Activated naive CD4-positive, alpha-beta T cell treated with anti-CD3 and anti-CD28 coated beads, Interleukin-2, amount 10 ng/mL, durations not matched to agents 5 hours and 36 hours (primary cell): ENCODE data around the gene JMJD8. TPM values are rescaled to one million over a fixed set of nuclear protein-coding genes. Genes with fewer than 3 reads are reported as not detected.

Experiments
- total RNA-seq, 2 experiments: library from RNA; stranded (reverse); gene quantifications; one replicate each; pipeline ENCODE4 v1.2.3, GENCODE V29; 2021

JMJD8 gene, protein sequence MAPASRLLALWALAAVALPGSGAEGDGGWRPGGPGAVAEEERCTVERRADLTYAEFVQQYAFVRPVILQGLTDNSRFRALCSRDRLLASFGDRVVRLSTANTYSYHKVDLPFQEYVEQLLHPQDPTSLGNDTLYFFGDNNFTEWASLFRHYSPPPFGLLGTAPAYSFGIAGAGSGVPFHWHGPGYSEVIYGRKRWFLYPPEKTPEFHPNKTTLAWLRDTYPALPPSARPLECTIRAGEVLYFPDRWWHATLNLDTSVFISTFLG
- 10 to 100 TPM; 30.3 to 31.4 TPM for total RNA-seq

DNA sequence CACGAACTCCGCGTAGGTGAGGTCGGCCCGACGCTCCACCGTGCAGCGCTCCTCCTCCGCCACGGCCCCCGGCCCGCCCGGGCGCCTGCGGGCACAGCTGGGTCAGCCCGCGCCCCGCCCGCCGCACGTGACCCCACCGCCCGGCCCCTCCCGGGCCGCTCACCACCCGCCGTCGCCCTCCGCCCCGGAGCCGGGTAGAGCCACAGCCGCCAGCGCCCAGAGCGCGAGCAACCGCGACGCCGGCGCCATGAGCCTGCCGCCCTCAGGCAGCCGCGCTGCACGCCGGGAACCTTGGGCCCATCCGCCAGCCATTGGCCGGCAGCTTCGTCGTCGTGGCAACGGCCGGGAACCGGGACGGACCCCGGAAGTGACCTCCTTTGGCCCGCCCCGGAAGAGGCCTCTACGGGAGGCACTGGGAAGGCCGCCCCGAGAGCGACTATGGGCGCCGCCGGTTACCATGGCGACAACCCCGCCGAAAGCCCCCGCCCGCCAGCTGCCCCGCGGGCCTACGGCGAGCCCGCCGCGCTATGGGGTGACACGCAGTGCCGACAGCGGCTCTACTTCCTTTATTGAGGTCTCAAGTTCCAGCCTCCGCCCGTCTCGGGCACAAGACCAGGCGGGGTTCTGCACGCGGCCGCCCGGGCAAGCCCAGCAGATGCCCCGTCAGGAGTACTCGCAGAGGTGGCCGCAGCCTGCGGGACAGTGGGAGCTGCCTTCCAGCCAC, at the start of gene JMJD8:
TSS of gene JMJD8 (minus strand) at position 264 of the 724 bp plus-strand sequence. CDS start at position 249, 15 bp downstream.

GRCh38 chr16:726438-727290, 42.5 kb upstream of the JMJD8 start, which contains the start of the genes CCDC78 and HAGHL:
Gene CCDC78 (minus strand): TSS chr16:726443. CDS start chr16:726367, 76 bp downstream.
Gene HAGHL (plus strand): TSS chr16:727106. CDS start chr16:727510, 404 bp downstream.

DNA sequence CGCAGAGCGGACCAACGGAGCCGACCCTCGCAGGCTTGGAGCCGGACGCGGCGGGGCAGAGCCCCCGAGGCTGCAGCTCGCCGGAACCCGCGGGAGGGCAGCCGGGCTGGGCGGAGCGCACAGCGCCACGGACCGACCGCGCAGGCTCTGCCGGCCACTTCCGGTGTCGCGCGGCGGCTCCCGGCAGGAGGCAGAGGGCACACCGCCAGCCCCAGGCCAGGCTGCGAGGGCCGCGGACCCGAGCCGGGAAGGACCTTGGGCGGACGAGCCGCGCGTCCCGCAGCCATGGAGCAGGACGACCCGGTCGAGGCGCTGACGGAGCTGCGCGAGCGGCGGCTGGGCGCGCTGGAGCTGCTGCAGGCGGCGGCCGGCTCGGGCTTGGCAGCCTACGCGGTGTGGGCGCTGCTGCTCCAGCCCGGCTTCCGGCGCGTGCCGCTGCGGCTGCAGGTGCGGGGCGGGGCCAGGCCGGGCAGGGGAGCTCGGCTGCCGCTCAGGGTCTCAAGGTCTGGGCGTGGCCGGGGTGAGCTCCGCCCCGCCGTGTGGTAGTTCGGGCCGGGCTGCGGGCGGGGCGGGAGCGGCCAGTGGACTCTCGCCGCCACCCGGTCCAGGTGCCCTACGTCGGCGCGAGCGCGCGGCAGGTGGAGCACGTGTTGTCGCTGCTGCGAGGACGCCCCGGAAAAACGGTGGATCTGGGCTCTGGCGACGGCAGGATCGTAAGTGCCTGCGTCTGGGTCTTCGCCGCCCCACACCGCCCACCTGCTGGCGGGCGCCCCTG, 37.0 kb upstream of the JMJD8 start, which contains the start of gene ANTKMT:
TSS of gene ANTKMT (plus strand) at position 157 of the 775 bp plus-strand sequence. CDS start at position 286, 129 bp downstream.

DNA sequence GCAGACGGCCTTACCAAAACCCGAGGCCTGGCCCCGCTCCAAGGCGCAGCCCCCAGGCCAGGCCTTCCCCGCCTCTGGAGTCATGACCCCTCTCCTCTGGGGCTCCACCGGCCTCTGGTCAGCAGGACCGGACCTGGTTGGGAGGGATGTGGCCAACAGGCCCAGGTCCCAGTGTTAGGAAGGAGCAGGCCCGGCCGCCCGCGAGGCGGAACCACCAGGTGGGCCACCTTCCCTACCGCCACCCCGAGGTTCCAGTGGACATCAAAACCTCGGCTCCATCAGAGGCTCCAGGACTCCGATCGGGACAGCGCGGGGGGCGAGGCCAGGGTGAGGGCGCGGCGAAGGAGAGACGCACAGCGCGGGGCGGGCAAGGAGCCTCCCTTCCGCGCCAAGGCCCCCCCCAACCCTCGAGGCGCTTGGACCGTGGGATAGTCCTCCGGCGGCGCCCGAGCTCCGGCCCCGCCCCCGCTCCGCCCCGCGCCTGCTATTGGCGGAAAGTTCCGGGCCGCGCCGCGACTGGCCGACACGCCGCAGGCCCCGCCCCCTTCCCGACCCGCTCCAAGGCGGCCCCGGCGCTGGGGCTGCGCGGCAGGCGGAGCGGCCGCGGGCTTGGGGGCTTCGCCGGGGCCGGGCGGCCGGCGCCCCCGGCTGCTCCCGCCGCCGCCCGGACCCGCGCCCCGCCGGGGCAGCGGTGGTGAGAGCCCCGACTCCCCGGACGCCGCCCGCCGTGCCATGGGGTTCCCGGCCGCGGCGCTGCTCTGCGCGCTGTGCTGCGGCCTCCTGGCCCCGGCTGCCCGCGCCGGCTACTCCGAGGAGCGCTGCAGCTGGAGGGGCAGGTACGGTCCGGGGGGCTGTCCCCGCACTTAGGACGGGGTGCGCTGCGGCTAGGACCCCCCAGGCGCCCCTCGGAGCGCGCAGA, 30.7 kb upstream of the JMJD8 start, which contains the start of gene METRN:
TSS of gene METRN (plus strand) at position 561 of the 919 bp plus-strand sequence. CDS start at position 733, 172 bp downstream.

DNA sequence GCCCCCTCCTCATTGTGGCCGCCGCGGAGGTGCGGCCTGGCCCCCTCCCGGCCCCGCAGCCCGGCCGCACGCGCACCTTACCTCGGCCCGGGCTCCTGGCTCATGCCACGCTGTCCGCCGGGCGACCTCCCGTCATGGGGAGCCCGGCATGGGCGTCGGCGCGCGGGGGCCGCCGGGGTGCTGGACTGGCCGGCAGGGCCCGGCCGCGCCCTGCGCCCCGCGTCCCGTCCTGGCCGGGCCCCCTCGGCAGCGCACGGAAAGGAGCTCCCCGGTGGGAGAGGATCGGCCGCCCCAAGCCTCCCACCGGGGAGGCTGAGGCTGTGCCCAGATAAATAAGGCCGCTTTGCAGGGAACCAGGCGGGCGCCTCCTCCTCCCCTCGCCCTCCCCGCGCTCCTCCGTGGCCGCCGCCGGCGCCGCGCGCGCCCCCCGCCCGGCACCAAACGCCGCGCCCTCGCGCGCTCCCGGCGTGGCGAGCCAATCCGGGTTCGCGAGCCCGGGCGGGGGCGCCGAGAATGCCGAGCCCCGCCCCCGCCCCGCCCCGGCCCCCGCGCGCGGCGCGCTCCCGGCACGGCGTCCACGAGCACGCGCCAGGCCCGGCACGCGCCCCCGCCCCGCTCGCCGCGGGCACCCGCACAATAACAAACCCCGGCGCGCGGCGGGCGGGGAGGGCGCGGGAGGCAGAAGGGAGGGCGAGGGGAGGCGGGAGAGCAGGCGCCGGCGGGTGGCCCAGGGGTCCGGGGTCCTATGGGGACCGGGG, 21.5 kb upstream of the JMJD8 start, which contains the start of gene FBXL16:
TSS of gene FBXL16 (minus strand) at position 371 of the 758 bp plus-strand sequence. CDS start 8,396 bp downstream, outside the sequence.

GRCh38 chr16:679814-680624, 4.1 kb downstream of the JMJD8 start, which contains the start of gene STUB1:
Gene STUB1 (plus strand): TSS chr16:680410. CDS start chr16:680526, 116 bp downstream.

DNA sequence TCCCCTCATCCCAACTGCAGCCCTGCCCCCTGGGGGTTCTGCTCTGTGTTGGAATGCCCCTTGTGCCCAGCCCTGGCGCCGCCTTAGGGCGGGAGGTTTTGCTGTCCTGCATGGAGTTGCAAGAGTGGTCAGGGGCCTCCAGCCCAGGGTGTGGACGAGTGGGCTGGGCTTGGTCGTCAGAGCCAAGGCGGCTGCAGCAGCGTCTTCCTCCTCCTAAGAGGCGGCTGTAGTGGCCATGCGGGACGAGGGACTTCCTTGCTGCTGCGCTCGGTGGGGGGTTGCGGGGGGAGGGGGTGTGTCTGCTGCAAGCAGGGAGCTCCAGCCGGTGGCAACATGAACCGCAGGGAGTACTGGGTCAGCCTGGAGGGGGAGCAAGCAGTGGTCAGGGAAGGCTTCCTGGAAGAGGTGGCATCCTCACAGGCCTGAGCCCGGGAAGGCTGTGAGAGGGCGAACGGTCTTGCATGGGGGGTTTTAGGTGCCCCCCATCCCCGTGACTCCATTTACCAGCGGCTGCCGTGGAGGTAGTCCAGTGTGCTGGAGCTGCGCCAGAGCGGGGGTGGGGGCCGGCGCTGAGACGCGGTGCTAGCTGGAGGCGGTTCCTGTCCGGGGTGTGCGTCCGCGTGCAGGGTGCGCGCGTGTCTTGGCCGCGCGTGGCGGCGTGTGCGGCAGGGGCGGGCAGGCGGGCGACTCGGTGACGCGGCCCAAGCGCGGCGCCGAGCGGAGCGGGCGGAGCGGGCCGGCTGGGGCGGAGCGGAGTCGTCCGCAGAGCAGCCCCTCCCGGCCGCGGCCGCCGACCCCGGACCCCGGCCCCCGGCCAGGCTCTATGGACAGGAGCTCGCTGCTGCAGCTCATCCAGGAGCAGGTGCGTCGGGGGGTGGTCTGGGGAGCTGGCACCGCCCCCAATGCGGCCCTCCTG, 8.9 kb downstream of the JMJD8 start, which contains the start of gene RHBDL1:
TSS of gene RHBDL1 (plus strand) at position 704 of the 916 bp plus-strand sequence. CDS start at position 824, 120 bp downstream.

DNA sequence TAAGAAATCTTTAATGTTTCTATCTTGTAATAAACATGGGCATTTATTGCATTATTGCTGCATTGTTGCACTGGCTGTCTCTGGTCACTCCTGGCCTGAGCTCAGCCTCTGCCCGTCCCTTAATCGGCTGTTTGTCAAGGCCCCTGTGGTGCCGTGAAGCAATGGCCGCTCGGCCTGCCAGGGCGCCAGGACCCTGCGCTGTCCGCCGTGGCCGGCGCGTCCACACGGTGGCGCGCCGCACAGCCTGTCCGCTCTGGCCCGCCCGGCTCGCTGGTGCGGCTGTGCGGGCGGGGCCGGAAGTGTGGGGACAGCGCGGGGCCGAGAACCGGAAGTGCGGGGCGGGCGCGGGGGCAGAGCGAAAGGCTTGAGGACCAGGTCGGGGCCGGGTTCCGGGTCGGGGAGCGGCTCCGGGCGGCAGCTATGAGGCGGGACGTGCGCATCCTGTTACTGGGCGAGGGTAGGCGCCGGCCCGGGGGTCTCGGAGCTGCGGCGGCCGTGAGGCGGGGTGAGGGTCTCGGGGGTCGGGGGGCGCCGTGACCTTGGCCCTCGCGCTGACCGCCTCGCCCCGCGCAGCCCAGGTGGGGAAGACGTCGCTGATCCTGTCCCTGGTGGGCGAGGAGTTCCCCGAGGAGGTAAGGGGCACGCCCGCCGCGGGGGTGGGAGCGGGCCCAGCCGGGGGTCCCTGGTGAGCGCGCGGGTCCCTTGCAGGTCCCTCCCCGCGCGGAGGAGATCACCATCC, 16.2 kb downstream of the JMJD8 start, which contains the start of gene RHOT2:
TSS of gene RHOT2 (plus strand) at position 353 of the 739 bp plus-strand sequence. CDS start at position 421, 68 bp downstream.

DNA sequence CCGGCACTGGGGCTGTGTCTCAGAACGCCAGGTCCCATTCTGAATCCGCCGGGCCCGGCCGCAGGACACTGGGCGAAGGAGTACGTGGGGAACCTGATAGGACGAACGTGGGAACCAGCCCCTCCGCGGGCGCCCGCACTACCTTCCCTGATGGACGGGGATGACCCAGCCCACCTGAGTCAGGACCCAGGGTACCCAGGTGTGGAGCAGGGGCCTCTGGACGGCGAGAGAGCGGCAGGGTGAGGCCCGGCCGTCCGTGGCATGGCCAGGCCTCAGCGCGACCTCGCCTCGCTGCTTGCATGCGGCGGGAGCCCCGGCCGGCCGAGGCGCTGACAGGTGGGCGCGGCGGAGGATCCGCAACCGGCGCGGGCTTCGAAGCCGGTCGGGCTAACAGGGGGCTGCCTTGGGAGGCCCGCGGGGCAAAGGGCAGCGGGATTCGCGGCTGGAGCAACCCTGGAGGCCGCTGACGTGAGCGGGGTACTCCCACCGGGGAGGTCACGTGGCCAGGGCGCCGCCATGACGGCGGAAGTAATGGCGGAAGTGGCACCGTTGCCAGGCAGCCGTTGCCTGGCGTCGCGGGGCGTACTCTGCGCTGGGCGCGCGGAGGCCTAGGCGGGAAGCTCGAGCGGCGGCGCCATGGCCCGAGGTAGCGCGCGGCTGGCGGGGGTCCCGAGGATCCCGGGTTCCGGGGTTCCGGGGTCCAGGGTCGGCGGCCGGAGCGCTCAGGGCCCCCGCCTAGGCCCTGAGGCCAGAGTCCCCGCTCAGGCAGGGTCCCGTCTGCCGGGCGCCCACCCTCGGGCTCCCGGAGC, 35.1 kb downstream of the JMJD8 start, which contains the start of gene WDR90:
TSS of gene WDR90 (plus strand) at position 585 of the 809 bp plus-strand sequence. CDS start at position 637, 52 bp downstream.

DNA sequence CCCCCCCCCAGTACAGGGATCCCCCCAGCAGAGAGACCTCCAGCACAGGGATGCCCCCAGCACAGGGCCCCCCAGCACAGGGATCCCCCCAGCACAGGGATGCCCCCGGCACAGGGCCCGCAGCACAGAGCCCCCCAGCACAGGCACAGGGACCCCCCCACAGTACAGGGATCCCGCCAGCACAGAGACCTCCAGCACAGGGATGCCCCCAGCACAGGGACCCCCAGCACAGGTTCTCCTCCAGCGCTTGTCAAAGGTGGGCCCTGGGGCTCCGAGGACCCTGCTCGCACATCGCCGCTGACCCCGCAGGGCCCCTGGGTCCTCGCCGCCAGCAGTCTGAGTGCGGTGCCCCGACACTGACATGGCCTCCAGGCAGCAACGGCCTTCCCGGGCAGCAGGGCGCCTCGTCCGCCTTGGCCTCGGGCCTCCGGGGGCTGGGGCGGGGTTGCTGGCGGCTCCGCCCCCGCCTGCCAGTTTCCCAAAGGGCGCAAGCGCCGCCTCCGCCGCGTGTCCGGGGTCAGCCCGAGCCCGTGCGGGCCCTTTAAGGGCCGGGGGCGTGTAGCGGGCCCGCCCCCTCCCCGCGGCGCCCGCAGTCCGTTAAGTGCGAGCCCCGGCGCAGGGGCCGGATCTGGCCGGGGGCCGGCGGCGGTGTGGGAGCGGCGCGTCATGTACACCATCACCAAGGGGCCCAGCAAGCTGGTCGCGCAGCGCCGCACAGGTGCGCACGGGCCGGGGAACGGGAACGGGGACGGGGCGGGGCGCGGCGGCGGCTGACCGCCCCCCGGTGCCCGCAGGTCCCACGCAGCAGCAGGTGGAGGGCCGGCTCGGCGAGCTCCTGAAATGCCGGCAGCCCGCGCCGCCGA, 42.6 kb downstream of the JMJD8 start, which contains the start of gene MCRIP2:
TSS of gene MCRIP2 (plus strand) at position 503 of the 863 bp plus-strand sequence. CDS start at position 667, 164 bp downstream.

GRCh38 chr16:636206-637080, 47.7 kb downstream of the JMJD8 start, which contains the start of gene METTL26:
Gene METTL26 (minus strand): TSS chr16:636305. CDS start chr16:636290, 15 bp downstream.

